A673 (cell line): ENCODE results near the gene PRG3. TPM values are rescaled to one million over a fixed set of nuclear protein-coding genes. Genes with fewer than 3 reads are reported as not detected.
A peak's percentile ranks its signal among the peaks of the same experiment; 100 is the strongest.
"Not testable (repeated sequence)": the region's sequence is repeated elsewhere in the genome, so short reads cannot be mapped to it uniquely, and the experiment has no call there.

Experiments used
- BruUV-seq: library from RNA; stranded (reverse); fragments of 400-500 nt; replicated peaks from 2 replicates; lab custom pipeline; 2021; lab: Mats Ljungman, UMichigan
- CTCF ChIA-PET: fragments of 300-600 bp; sonication (Branson Sonifier 250); formaldehyde crosslinking; loops from one replicate; lab custom pipeline; 2022; ENCODE audit warnings: antibody characterized with exemption; lab: Charles Lee
- POLR2A ChIA-PET: fragments of 300-600 bp; sonication (Branson Sonifier 250); formaldehyde crosslinking; loops from one replicate; lab custom pipeline; 2022; ENCODE audit warnings: antibody characterized with exemption; ENCODE audit not compliant: low non-redundant PET; lab: Charles Lee
- DNase-seq: peaks from one replicate; pipeline ENCODE4 v3.0.0-alpha.2; 2015; ENCODE audit warnings: low spot score
- H3K27ac ChIP-seq: fragments of 200-600 bp; sonication (generic); 2 replicates; pipeline ENCODE4 v1.5.1; 2016; ENCODE audit warnings: mixed run types, low read depth, mild to moderate bottlenecking, mixed read lengths, antibody characterized with exemption, low read length; ENCODE audit not compliant: poor library complexity, severe bottlenecking
- H3K27me3 ChIP-seq: fragments of 200-600 bp; sonication (generic); replicated peaks from 2 replicates; pipeline ENCODE4 v1.6.1; 2017; ENCODE audit warnings: mixed run types, low read depth, mild to moderate bottlenecking, mixed read lengths, antibody characterized with exemption, low read length; ENCODE audit not compliant: insufficient read depth, poor library complexity
- H3K36me3 ChIP-seq: fragments of 200-600 bp; sonication (generic); 2 replicates; pipeline ENCODE4 v1.6.1; 2016; ENCODE audit warnings: mixed run types, mild to moderate bottlenecking, mixed read lengths, antibody characterized with exemption, low read length; ENCODE audit not compliant: insufficient read depth, poor library complexity, severe bottlenecking
- H3K4me1 ChIP-seq: fragments of 200-600 bp; sonication (generic); 2 replicates; pipeline ENCODE4 v1.6.1; 2017; ENCODE audit warnings: mixed run types, mild to moderate bottlenecking, mixed read lengths, antibody characterized with exemption, low read length; ENCODE audit not compliant: insufficient read depth, poor library complexity, severe bottlenecking
- H3K4me3 ChIP-seq: fragments of 200-600 bp; sonication (generic); 2 replicates; pipeline ENCODE4 v1.5.1; 2016; ENCODE audit warnings: low read depth, mixed run types, mild to moderate bottlenecking, mixed read lengths, low read length; ENCODE audit not compliant: poor library complexity, severe bottlenecking
- H3K9me3 ChIP-seq: fragments of 200-600 bp; sonication (generic); 2 replicates; pipeline ENCODE4 v1.6.1; 2016; ENCODE audit warnings: mixed run types, low read depth, mild to moderate bottlenecking, mixed read lengths, antibody characterized with exemption, low read length; ENCODE audit not compliant: poor library complexity, severe bottlenecking
- CTCF ChIP-seq: fragments of 300-800, 200-600 bp; sonication (generic); conservative IDR thresholded peaks from 2 replicates; pipeline ENCODE4 v1.5.1; 2017; ENCODE audit warnings: low read depth, mild to moderate bottlenecking, antibody characterized with exemption, low read length, moderate library complexity, mixed read lengths
- EZH2 ChIP-seq: fragments of 200-600 bp; sonication (generic); IDR thresholded peaks from 2 replicates; pipeline ENCODE4 v1.6.1; 2017; ENCODE audit warnings: borderline replicate concordance, low read depth, mild to moderate bottlenecking, mixed read lengths, antibody characterized with exemption, low read length; ENCODE audit not compliant: poor library complexity, severe bottlenecking
- intact Hi-C: fragments of 100-400 bp; cut with micrococcal nuclease; formaldehyde crosslinking; loops from one replicate; pipeline ENCODE4 v1.10.0; 2022; ENCODE audit not compliant: unreplicated experiment
- total RNA-seq: library from RNA; stranded (reverse); gene quantifications from 2 replicates; pipeline ENCODE4 v1.2.3, GENCODE V29; 2021

PRG3 gene
- total RNA-seq, 1 experiment from 2014 or later: not detected

DNA sequence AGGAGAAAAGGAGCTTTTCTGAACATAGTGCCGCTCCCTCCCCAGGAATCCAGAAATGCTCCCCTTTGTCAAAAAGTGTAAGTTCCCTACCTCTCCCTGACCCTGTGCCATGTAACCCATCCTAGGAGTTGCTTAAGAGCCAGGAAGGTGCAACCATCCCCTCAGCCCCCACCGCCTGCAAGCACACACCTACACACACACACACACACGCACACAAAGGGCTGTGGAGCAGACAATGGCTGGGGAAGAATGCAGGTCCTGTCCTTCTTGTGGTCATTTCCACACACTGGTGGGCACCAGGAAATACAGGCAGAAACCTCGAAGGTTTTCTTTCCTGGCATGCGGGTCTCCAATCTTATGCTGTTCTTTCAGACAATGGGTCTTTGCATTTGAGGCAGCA is 41.6 kb downstream of the PRG3 start:
- BruUV-seq: no TSS peak
- Histone ChIP-seq H3K4me1 (peaks cover 8% of the 10 kb centered on the region), H3K27me3 (no peaks in the 10 kb centered on the region), H3K36me3 (peaks cover 3% of the 10 kb centered on the region), H3K9me3 (no peaks in the 10 kb centered on the region), H3K27ac (no peak overlapping the region), H3K4me3 (no peak overlapping the region)
- no peak for DNase-seq
- ChIA-PET CTCF (interaction anchor here (0.5 kb wide), 1 partner anchor 35 kb away, joined by 5 read pairs; no protein-coding TSS in a partner anchor), POLR2A (interaction anchor here (0.5 kb wide), 1 partner anchor 16 kb away, joined by 3 read pairs; no protein-coding TSS in a partner anchor)
- intact Hi-C loops: loop anchor here (5.0 kb wide), 1 partner anchor 328 kb away; the partner anchor contains the start of gene ZDHHC5
- no peak for TF ChIP-seq EZH2
- no peak for TF ChIP-seq CTCF

GRCh38 chr11:57338142-57338541 is 42.8 kb downstream of the PRG3 start, which contains the start of gene P2RX3:
TSS of gene P2RX3 (plus strand) at chr11:57338352. CDS start at chr11:57338551, 199 bp downstream.
- Histone ChIP-seq H3K9me3 (no peaks in the 10 kb centered on the region), H3K27me3 (no peaks in the 10 kb centered on the region), H3K4me1 (peaks cover 11% of the 10 kb centered on the region), H3K36me3 (peaks cover 15% of the 10 kb centered on the region), H3K27ac (no peak within 1 kb of the TSS), H3K4me3 (no peak within 1 kb of the TSS)
- intact Hi-C loops: loop anchor here (5.0 kb wide), 1 partner anchor 329 kb away; the partner anchor contains the start of gene ZDHHC5
- no peak for DNase-seq
- BruUV-seq: no TSS peak
- ChIA-PET POLR2A (no interaction called here), CTCF (no interaction called here)
- TF ChIP-seq CTCF (no peak), EZH2 (no peak)

DNA sequence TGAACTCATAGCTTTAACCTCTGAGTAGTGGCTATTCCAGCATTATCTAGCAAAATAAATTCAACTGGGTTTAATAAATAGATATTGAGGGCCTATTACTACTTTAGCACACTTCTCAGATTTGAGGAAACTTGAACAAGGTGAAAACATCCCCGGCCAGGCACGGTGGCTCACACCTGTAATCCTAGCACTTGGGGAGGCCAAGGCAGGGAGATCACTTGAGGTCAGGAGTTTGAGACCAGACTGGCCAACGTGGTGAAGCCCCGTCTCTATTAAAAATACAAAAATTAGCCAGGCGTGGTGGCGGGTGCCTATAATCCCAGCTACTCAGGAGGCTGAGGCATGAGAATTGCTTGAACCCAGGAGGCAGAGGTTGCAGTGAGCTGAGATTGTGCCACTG is 44.1 kb downstream of the PRG3 start:
- POLR2A ChIA-PET, H3K27me3 ChIP-seq, DNase-seq, H3K9me3 ChIP-seq, BruUV-seq, H3K4me3 ChIP-seq: not testable (repeated sequence)
- peak overlapping the region; percentile 93 for H3K27ac ChIP-seq
- intact Hi-C loops: loop anchor here (5.0 kb wide), 1 partner anchor 330 kb away; the partner anchor contains the start of gene ZDHHC5
- CTCF ChIA-PET: interaction anchor here (2.1 kb wide), 1 partner anchor 9 kb away, joined by 5 read pairs; no protein-coding TSS in a partner anchor
- H3K36me3 ChIP-seq: peaks cover 28% of the 10 kb centered on the region
- peaks cover 11% of the 10 kb centered on the region for H3K4me1 ChIP-seq
